Spleen (tissue), 7 donors: ENCODE results near the gene MFSD12.

Experiments used
- CTCF ChIP-seq, 11 experiments: fragments of 200-600 bp in 7 of 11; fragments of 450-650 bp in 4 of 11; sonication (generic) in 4 of 11; IDR thresholded peaks in 8 of 11; conservative IDR thresholded peaks in 3 of 11; 1 replicate in 7 of 11; 2 replicates in 4 of 11; pipeline versions ENCODE4 v1.4.0 to v1.8.0; 2016 to 2021; ENCODE audit warnings: antibody characterized with exemption in 11 of 11, inconsistent platforms in 4 of 11, mild to moderate bottlenecking in 1 of 11
- POLR2AphosphoS5 ChIP-seq, 3 donors: sonication (generic); formaldehyde crosslinking; IDR thresholded peaks; one replicate each; pipeline ENCODE4 v1.5.1; 2017; ENCODE audit warnings: antibody characterized with exemption in 3 of 3
- donor health status: DM: no; HTN: no; CAD: no; lungs with moderate emphysema.
- donor health status: DM: no; HTN: no; CAD: no.
- donor health status: DM: no; HTN: no; CAD: no.

GRCh38 chr19:3548606-3549005 is 8.8 kb downstream of the MFSD12 start:
- no peak for TF ChIP-seq CTCF (IDR thresholded peaks at IDR 0.05 in 8 of 11, conservative IDR thresholded peaks at IDR 0.05 in 3 of 11)
- peak; percentile 7 to 71 (median 32) for TF ChIP-seq POLR2AphosphoS5 (IDR thresholded peaks at IDR 0.05)
